Measurements from ENCODE around the gene THSD7A.

The THSD7A gene

GRCh38 chr7:11376529-11376928 is 455.5 kb downstream of the THSD7A start:
- DNase-seq, result no peak

- no peak for DNase-seq
Measured at GRCh38 chr7:11374629-11375028, 457.4 kb downstream of the THSD7A start.

GRCh38 chr7:11373546-11374142 is 458.4 kb downstream of the THSD7A start:
- no peak for DNase-seq

GRCh38 chr7:11369696-11370095 is 462.3 kb downstream of the THSD7A start:
- DNase-seq, result no peak

- DNase-seq, result no peak
Measured at GRCh38 chr7:11366118-11366517, 465.9 kb downstream of the THSD7A start.

- no peak for DNase-seq
Measured at GRCh38 chr7:11358637-11359036, 473.4 kb downstream of the THSD7A start.

GRCh38 chr7:11355399-11356005 is 476.5 kb downstream of the THSD7A start:
- no peak for DNase-seq

GRCh38 chr7:11346302-11346701 is 485.7 kb downstream of the THSD7A start:
- DNase-seq, result no peak

GRCh38 chr7:11345621-11346020 is 486.4 kb downstream of the THSD7A start:
- DNase-seq, result no peak

- no peak for DNase-seq
Measured at GRCh38 chr7:11343818-11344413, 488.1 kb downstream of the THSD7A start.

- DNase-seq, result no peak
Measured at GRCh38 chr7:11343136-11343535, 488.9 kb downstream of the THSD7A start.

GRCh38 chr7:11341285-11341944 is 490.6 kb downstream of the THSD7A start:
- peak; percentile 8 for DNase-seq

- no peak for DNase-seq
Measured at GRCh38 chr7:11336432-11336831, 495.6 kb downstream of the THSD7A start.

- no peak for DNase-seq
Measured at GRCh38 chr7:11335947-11336346, 496.1 kb downstream of the THSD7A start.

- DNase-seq, result no peak
Measured at GRCh38 chr7:11332865-11333228, 499.2 kb downstream of the THSD7A start.

GRCh38 chr7:11332186-11332864 is 499.7 kb downstream of the THSD7A start:
- DNase-seq, result no peak

GRCh38 chr7:11331128-11332102 is 500.6 kb downstream of the THSD7A start:
- no peak for DNase-seq

- DNase-seq, result no peak
Measured at GRCh38 chr7:11330717-11331116, 501.3 kb downstream of the THSD7A start.

GRCh38 chr7:11330208-11330607 is 501.8 kb downstream of the THSD7A start:
- no peak for DNase-seq

- DNase-seq, result no peak
Measured at GRCh38 chr7:11329626-11330025, 502.4 kb downstream of the THSD7A start.

- no peak for DNase-seq
Measured at GRCh38 chr7:11328309-11328708, 503.7 kb downstream of the THSD7A start.

- DNase-seq, result no peak
Measured at GRCh38 chr7:11327633-11328032, 504.4 kb downstream of the THSD7A start.
